H9 (cell line): Measurements from ENCODE around the gene MAP3K9. TPM values are rescaled to one million over a fixed set of nuclear protein-coding genes. Genes with fewer than 3 reads are reported as not detected.

Experiments
- DNase-seq: peaks from one replicate; pipeline ENCODE4 v3.0.0-alpha.2; 2017
- H2AFZ ChIP-seq: one replicate; pipeline ENCODE4 v1.6.1; 2013; ENCODE audit warnings: mild to moderate bottlenecking, low read length, control low read depth, moderate library complexity
- H2AK5ac ChIP-seq: 2 replicates; pipeline ENCODE4 v1.6.1; 2013; ENCODE audit warnings: low read length, control low read depth, mixed read lengths; ENCODE audit not compliant: insufficient read length
- H2BK120ac ChIP-seq: one replicate; pipeline ENCODE4 v1.6.1; 2013; ENCODE audit warnings: low read depth, mild to moderate bottlenecking, low read length, control low read depth, inconsistent platforms; ENCODE audit not compliant: poor library complexity, severe bottlenecking
- H2BK12ac ChIP-seq: 2 replicates; pipeline ENCODE4 v1.6.1; 2013; ENCODE audit warnings: low read length, control low read depth, mixed read lengths, low read depth; ENCODE audit not compliant: insufficient read length
- H2BK15ac ChIP-seq: 2 replicates; pipeline ENCODE4 v1.6.1; 2013; ENCODE audit warnings: low read depth, low read length, control low read depth
- H2BK20ac ChIP-seq: one replicate; pipeline ENCODE4 v1.6.1; 2013; ENCODE audit warnings: low read depth, mild to moderate bottlenecking, low read length, control low read depth, inconsistent platforms; ENCODE audit not compliant: poor library complexity, severe bottlenecking
- H2BK5ac ChIP-seq: 2 replicates; pipeline ENCODE4 v1.6.1; 2013; ENCODE audit warnings: low read length, control low read depth, mixed read lengths; ENCODE audit not compliant: insufficient read length
- H3K14ac ChIP-seq: 2 replicates; pipeline ENCODE4 v1.6.1; 2013; ENCODE audit warnings: low read length, control low read depth; ENCODE audit not compliant: insufficient read depth
- H3K18ac ChIP-seq: 2 replicates; pipeline ENCODE4 v1.6.1; 2013; ENCODE audit warnings: low read depth, mild to moderate bottlenecking, mixed read lengths, low read length, control low read depth; ENCODE audit not compliant: insufficient read length
- H3K23ac ChIP-seq: 2 replicates; pipeline ENCODE4 v1.6.1; 2013; ENCODE audit warnings: low read length, control low read depth, mixed read lengths, low read depth; ENCODE audit not compliant: insufficient read length
- H3K23me2 ChIP-seq: 2 replicates; pipeline ENCODE4 v1.6.1; 2013; ENCODE audit warnings: low read depth, mild to moderate bottlenecking, mixed read lengths, low read length, control low read depth; ENCODE audit not compliant: insufficient read length, poor library complexity, severe bottlenecking
- H3K27ac ChIP-seq: 2 replicates; pipeline ENCODE4 v1.5.1; 2013; ENCODE audit warnings: low read length, control low read depth, mixed read lengths, low read depth; ENCODE audit not compliant: insufficient read length
- H3K27me3 ChIP-seq: 2 replicates; pipeline ENCODE4 v1.6.1; 2013; ENCODE audit warnings: low read length, control low read depth, inconsistent platforms; ENCODE audit not compliant: insufficient read depth
- H3K4ac ChIP-seq: 2 replicates; pipeline ENCODE4 v1.6.1; 2013; ENCODE audit warnings: low read depth, mild to moderate bottlenecking, control low read depth, inconsistent platforms, low read length, moderate library complexity
- H3K4me1 ChIP-seq: 2 replicates; pipeline ENCODE4 v1.6.1; 2013; ENCODE audit warnings: low read length, control low read depth, inconsistent platforms; ENCODE audit not compliant: insufficient read depth
- H3K4me2 ChIP-seq: 2 replicates; pipeline ENCODE4 v1.6.1; 2013; ENCODE audit warnings: low read length, control low read depth, mixed read lengths; ENCODE audit not compliant: insufficient read length, insufficient read depth
- H3K56ac ChIP-seq: 2 replicates; pipeline ENCODE4 v1.6.1; 2013; ENCODE audit warnings: low read depth, mild to moderate bottlenecking, mixed read lengths, low read length, control low read depth; ENCODE audit not compliant: insufficient read length
- H3K79me1 ChIP-seq: 2 replicates; pipeline ENCODE4 v1.6.1; 2013; ENCODE audit warnings: low read depth, mild to moderate bottlenecking, moderate library complexity, low read length, control low read depth, inconsistent platforms; ENCODE audit not compliant: insufficient read depth, poor library complexity, severe bottlenecking
- H3K79me2 ChIP-seq: 2 replicates; pipeline ENCODE4 v1.6.1; 2013; ENCODE audit warnings: low read length, control low read depth, inconsistent platforms; ENCODE audit not compliant: insufficient read depth
- H3K9ac ChIP-seq: 2 replicates; pipeline ENCODE4 v1.6.1; 2013; ENCODE audit warnings: low read length, control low read depth, mixed read lengths; ENCODE audit not compliant: insufficient read length; ENCODE audit errors: extremely low read depth
- H3K9me3 ChIP-seq: one replicate; pipeline ENCODE4 v1.6.1; 2013; ENCODE audit warnings: low read depth, low read length, inconsistent platforms; ENCODE audit not compliant: control insufficient read depth
- H3T11ph ChIP-seq: one replicate; pipeline ENCODE4 v1.6.1; 2013; ENCODE audit warnings: mild to moderate bottlenecking, low read length, control low read depth, inconsistent platforms
- H4K20me1 ChIP-seq: one replicate; pipeline ENCODE4 v1.6.1; 2013; ENCODE audit not compliant: control insufficient read depth, insufficient read length, insufficient read depth
- H4K5ac ChIP-seq: 2 replicates; pipeline ENCODE4 v1.6.1; 2013; ENCODE audit warnings: low read depth, mild to moderate bottlenecking, mixed read lengths, low read length, control low read depth; ENCODE audit not compliant: insufficient read length
- H4K8ac ChIP-seq: replicated peaks from 2 replicates; pipeline ENCODE4 v1.6.1; 2013; ENCODE audit warnings: low read length, control low read depth, mixed read lengths, low read depth; ENCODE audit not compliant: insufficient read length
- H4K91ac ChIP-seq: 2 replicates; pipeline ENCODE4 v1.6.1; 2013; ENCODE audit warnings: low read depth, mild to moderate bottlenecking, moderate library complexity, mixed read lengths, low read length, control low read depth; ENCODE audit not compliant: insufficient read length
- H3K27ac Mint-ChIP-seq, 3 experiments: 2 replicates in 2 of 3; 3 replicates in 1 of 3; pipeline ENCODE4 v1.8.0; 2020 to 2021; ENCODE audit warnings: mixed read lengths in 3 of 3, mild to moderate bottlenecking in 1 of 3, moderate library complexity in 1 of 3
- H3K27me3 Mint-ChIP-seq: 2 replicates; pipeline ENCODE4 v1.8.0; 2021; ENCODE audit warnings: low read depth, mild to moderate bottlenecking, moderate library complexity, mixed read lengths
- H3K36me3 Mint-ChIP-seq, 3 experiments: 2 replicates in 2 of 3; 3 replicates in 1 of 3; pipeline ENCODE4 v1.8.0; 2020 to 2021; ENCODE audit warnings: low read depth in 3 of 3, mixed read lengths in 3 of 3; ENCODE audit not compliant: insufficient read depth in 1 of 3
- H3K4me1 Mint-ChIP-seq, 2 experiments: 2 replicates each; pipeline ENCODE4 v1.8.0; 2020; ENCODE audit warnings: mixed read lengths in 2 of 2
- H3K4me3 Mint-ChIP-seq, 2 experiments: 2 replicates in 1 of 2; 3 replicates in 1 of 2; pipeline ENCODE4 v1.8.0; 2020 to 2021; ENCODE audit warnings: mild to moderate bottlenecking in 2 of 2, mixed read lengths in 2 of 2, moderate library complexity in 1 of 2
- H3K9me3 Mint-ChIP-seq, 2 experiments: 2 replicates in 1 of 2; 3 replicates in 1 of 2; pipeline ENCODE4 v1.8.0; 2020; ENCODE audit warnings: mild to moderate bottlenecking in 2 of 2, mixed read lengths in 2 of 2, moderate library complexity in 1 of 2
- CTCF ChIP-seq: fragments of 200-600 bp; sonication (generic); conservative IDR thresholded peaks from 3 replicates; pipeline ENCODE4 v1.8.0; 2021; ENCODE audit warnings: antibody characterized with exemption, mild to moderate bottlenecking
- WGBS: extraction: QIAGEN DNeasy Blood & Tissue Kit; methylation state at CpG from one replicate; pipeline ENCODE4 v1.1.7; 2013; ENCODE audit warnings: missing lambda C conversion rate, low lambda C conversion rate, mixed read lengths; ENCODE audit not compliant: insufficient read length; ENCODE audit errors: extremely low coverage; 5-methylcytosine and 5-hydroxymethylcytosine counted together
- total RNA-seq: library from RNA; stranded (reverse); gene quantifications from 2 replicates; pipeline ENCODE4 v1.2.1, GENCODE V29; 2021

The MAP3K9 gene
- total RNA-seq, 1 experiment from 2014 or later, result 20.0 TPM

- no peaks in the 10 kb centered on the region for H3K9me3 ChIP-seq
- H3K23me2 ChIP-seq, result no peaks in the 10 kb centered on the region
- H3K27ac ChIP-seq, result no peak overlapping the region
- DNase-seq, result no peak
- no peak overlapping the region for H4K8ac ChIP-seq
- H3K23ac ChIP-seq, result no peak overlapping the region
- no peak overlapping the region for H3K9ac ChIP-seq
- Mint-ChIP-seq H3K36me3 (peaks cover 5 to 11% (median 11%) of the 10 kb centered on the region in 3 experiments; a peak in 6 of 7 replicates), H3K27ac (no peak overlapping the region), H3K9me3 (no peaks in the 10 kb centered on the region; a peak in 1 of 5 replicates), H3K4me3 (no peak overlapping the region), H3K4me1 (peaks cover 0 to 11% of the 10 kb centered on the region in 2 experiments; a peak in 1 of 4 replicates), H3K27me3 (no peaks in the 10 kb centered on the region)
- peaks cover 6% of the 10 kb centered on the region for H3K79me1 ChIP-seq
- H3K14ac ChIP-seq, result no peak overlapping the region
- no peak overlapping the region for H2BK120ac ChIP-seq
- H3K27me3 ChIP-seq, result no peaks in the 10 kb centered on the region
- peaks cover 2% of the 10 kb centered on the region; the same call in 1 of the 2 replicates for H3K79me2 ChIP-seq
- H4K91ac ChIP-seq, result no peak overlapping the region
- no peak overlapping the region for H3K4me2 ChIP-seq
- no peak overlapping the region for H4K5ac ChIP-seq
- H2AK5ac ChIP-seq, result no peak overlapping the region
- H2BK5ac ChIP-seq, result no peak overlapping the region
- H2BK12ac ChIP-seq, result no peak overlapping the region
- H3K56ac ChIP-seq, result no peak overlapping the region
- no peak overlapping the region for H3T11ph ChIP-seq
- no peaks in the 10 kb centered on the region for H3K4me1 ChIP-seq
- no peak overlapping the region for H3K18ac ChIP-seq
- H4K20me1 ChIP-seq, result no peaks in the 10 kb centered on the region
- H3K4ac ChIP-seq, result no peak overlapping the region
- no peak overlapping the region for H2BK20ac ChIP-seq
- no peak overlapping the region for H2BK15ac ChIP-seq
- no peak for TF ChIP-seq CTCF
- WGBS, result no CpG with 5 or more reads among the region's 2 CpGs
- no peak overlapping the region for H2AFZ ChIP-seq
Observed at GRCh38 chr14:70784886-70785285, 24.4 kb downstream of the MAP3K9 start.
